ENCODE results near the gene PHLDA2.

The PHLDA2 gene

DNA sequence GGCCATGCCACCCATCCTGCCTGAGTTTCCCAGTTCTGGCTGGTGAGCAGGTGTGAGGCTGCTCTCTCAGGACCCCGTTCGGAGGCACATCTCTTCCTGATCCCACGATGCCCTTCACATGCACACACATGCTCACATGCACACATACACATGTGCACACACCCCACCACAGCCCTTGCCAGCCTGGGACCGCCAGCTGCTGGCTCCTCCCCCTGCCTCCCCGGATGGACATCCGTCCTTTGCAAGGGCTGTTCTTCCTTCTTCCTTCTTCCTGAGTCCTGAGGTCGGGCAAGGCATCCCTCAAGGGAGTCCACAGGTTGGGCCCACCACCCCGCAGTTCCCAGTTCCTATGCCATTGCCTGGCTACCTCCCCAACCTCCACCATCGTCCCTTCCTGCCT, 33.2 kb downstream of the PHLDA2 start:
- no peak for DNase-seq

DNA sequence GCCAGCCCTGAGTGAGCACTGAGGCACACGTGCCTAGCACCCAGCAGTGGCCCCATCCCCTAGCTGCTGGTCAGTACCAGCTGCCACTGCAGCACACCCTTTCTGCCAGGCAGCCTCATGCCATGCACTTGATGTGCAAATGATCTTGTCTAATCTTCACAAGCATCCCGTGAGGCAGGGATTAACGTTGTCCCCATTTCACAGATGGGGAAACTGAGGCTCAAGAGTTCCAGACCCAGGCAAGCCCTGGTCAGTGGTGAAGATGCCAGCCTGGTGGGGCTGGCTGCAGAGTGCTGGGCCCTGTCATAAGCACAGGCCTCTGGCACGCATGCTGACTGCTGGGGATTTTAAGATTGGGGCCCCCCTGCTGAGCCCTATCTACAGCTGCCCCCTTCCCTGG, 35.3 kb downstream of the PHLDA2 start:
- no peak for DNase-seq

DNA sequence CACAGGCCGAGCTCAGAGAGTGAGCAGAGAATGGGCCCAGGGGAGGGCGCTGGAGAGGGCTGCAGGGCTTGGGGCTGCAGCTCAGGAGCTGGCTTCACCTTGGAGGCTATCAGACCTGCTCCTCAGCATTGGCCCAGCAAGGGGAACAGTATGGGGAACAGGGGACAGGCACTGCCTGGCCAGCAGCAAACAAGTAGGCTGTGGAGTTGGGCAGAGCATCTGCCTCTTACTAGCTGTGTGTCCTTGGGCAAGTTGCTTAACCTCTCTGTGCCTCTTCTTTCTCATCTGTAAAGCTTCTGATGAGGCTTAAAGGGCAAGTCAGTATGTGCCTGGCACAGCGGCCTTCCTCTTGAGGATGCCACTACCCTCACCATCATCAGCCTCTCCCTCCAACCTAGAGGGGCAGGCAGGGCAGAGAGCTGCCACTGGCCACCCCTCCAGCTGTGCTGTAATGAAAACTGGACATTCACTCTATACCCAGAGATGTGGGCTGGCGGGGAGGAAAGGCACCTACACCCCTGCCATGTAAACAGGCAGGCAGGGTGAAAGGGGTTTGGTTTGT, 36.2 kb downstream of the PHLDA2 start:
- DNase-seq: no peak

DNA sequence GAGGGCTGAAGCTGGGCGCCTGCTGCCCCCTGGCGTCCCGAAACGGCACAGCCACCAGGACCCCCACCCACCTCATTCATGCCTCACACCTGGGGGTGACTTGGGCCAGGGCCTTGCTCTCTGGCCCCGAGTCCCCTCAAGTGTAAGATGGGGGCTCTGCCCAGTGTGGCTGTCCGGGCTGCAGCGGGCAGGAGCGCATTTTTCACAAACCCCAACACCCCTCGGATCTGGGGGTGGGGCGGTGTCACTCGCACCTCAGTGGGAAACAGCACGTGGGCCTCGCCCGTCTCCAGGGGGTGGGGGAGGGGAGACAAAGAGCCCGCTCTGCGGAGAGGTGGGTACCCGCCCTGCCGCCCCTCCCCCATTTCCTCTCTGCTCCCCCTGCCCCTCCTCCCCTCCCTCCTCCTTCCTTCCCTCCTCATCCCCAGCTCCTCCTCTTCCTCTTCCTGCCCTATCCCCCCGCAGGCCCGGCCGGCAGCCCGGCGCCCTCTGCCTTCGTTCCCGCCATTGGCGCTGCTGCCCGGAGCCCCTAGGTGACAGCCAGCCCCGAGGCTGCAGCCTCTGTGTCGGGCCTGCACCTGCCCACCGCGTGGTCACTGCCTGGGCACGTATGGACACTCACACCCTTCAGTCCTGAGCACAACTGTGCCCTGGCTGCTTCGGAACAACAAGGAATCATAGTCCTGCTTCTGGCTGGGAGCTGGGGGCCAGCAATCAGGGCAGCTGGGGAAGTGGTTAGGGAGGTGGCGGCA, 36.8 kb downstream of the PHLDA2 start:
- peak; percentile 37 for DNase-seq

DNA sequence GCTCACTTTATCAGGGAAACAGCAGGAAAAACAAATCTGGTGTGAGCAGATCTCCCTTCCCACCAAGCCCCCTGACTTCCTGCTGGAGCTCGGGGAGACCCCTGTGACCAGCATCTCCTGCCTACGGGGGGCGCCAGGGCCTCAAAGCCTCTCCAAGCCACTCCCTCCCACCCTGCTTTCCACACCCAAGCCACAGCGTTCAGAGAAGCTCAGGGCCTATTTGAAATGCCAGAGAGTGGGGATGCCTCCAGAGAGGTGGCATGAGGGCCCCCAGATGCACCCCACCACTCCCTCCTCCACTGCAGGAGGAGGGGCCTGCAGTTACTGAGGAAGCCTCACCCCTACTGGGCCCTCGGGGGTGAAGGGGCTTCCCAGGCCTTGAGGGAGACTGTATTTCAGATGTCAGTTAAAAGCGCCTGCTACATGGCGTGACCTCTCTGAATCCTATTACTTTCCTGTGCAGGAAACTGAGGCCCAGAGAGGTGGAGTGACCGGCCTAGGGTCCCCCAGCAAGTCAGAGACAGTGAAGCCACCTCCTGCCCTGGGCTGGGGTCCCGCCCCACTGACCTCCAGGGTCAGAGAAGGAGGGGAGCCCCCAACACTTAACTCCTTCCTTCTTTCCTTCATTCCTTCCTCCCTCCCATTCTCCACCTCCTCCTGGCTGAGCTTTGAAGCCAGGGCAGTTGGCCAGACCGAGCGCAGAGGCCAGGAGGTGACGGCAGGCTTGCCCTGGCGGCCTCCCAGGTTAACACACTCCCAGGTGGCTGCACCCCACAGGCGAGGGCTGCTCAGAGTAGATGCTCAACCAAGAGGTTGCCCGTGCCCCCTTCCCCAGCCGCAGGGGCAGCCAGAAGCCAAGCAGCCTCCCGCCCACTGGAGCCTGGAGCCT, 37.6 kb downstream of the PHLDA2 start:
- no peak for DNase-seq

DNA sequence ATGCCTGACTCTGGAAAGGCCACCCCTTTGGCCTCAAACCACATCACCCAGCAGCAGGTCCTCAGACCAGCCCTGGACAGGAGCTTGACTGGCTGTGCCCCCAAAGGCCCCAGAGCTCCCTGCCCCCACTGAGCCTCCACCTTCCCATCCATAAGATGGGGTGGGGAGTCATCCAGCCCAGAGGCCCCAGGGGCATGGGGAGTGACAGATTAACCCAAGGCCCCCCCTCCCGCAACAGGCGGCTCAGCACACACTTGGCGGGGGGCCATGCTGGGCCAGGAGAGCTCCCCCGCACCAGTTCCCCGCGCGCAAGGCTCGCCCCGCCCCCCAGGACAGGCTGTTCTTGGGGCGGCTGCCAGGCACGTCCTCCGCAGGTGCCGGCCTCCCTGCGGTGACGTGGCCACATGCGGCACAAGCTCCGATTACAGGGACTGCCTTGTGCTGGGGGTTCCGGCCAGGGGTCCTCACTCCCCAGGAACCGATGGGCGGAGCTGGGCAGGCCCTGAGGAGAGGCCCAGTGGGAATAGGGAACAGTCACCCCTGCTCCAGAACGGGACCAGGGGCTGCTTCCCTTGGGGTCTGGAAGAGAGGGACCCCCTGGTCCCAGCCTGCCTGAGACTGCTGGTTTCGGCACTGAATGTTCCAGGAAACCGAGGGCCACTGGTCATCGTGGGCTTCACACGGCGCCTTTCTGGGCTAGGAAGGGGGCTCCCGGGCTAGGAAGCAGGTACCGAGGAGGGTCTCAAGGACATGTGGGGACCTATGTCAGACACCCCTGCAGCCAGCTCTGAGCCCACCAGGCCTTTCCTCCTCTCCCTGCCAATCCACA, 38.5 kb downstream of the PHLDA2 start:
- no peak for DNase-seq

DNA sequence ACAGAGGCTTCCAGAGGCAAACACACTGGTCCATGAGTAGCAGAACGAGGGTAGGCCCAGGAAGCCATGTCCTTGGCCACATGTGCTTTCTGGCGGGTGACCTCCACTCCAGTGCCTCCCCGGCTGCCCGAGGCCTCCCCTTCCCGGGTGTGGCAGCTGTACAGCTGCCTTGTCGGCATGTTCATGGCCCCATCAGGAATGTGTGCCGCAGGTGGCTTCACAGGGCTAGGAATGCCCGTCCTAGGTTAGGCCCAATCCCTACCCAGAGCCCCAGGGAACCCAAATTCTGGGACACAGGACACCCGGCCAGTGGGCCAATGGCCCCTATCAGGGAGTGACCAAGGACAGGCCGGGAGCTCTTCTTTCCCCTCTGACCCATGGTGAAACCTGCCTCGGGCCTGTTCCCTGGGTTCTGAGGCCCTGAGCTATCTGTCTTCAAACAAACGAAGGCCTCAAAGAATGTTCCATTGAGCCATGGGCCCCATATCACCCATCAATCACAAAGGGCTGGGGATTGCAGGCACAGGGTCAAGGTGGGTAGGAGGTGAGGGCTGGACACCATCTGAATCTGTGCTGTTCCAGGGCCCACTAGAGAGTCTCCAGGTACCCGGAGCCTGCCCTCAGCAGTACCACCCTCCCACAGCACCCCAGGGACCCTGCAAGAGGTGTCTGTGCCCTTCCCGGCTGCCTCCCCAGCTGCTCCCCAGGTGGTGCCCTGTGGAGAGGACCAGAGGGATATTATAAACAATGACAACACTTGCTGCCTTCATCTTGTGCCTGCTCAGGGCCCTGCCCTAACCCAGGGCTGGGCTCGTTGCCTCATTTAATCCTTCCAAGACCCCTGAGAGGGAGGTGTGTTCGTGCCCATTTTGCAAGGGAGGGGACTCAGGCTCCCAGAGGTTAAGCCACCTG, 39.6 kb downstream of the PHLDA2 start:
- no peak for DNase-seq

DNA sequence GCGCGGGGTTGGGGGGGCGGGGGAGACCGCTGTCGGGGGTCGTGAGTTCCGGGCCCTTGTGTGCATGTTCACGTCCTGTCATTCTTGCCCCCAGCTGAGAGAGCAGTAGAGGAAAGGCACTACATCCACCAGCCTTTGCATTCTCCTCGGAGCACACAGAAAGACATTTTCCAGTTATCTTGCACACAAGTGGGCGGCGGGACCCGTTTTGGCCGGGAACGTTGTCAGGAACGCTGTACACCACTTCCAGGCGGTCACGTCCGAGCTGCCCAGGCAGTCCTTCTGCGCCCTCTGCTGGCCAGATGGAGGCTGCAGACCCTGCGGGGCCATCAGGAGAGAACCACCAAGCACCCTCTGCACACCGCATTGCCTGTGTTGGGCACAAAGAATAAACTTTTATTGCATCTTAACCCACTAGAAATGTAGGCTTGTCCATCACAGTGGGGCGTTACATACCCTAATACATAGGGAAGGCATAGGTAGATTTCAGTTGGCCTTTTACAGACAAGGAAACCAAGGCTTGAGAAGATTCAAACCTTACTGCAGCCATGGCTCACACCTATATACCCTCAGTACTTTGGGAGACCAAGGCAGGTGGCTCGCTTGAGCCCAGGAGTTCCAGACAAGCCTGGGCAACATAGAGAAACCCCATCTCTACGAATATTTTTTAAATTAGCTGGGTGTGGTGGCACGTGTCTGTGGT, 40.8 kb downstream of the PHLDA2 start:
- peak; percentile 76 for DNase-seq

DNA sequence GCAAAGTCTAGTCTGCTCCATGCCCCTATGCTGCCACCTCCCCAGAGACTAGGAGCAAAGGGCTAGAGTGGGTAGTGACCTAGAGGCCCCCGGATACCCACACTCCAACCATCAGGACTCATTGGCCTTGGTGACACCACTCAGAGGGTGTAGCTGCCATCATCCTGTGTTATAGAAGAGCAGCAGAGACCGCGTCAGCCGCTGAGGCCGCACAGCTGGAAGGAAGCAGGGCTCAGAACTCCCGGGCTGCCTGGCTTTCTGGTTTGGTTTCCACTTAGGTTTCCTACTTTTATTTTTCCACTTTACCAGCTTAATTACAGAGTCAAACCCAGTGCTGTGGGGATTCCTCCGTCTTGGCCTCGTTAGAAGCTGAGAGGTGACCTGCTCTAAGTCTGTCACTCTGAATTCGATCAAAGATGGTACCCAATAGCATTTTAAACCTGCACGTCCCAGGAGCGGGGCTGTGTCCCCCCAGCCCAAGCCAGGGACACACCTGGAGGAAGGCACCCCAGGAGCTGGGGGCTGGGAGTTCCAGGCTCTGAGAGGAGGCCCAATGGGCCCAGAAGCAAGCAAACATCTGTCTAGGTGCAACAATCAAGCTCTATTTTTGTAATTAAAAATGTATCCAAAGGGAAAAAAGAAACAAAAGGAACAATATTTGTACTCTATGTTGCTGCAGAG, 41.6 kb downstream of the PHLDA2 start:
- DNase-seq: no peak

DNA sequence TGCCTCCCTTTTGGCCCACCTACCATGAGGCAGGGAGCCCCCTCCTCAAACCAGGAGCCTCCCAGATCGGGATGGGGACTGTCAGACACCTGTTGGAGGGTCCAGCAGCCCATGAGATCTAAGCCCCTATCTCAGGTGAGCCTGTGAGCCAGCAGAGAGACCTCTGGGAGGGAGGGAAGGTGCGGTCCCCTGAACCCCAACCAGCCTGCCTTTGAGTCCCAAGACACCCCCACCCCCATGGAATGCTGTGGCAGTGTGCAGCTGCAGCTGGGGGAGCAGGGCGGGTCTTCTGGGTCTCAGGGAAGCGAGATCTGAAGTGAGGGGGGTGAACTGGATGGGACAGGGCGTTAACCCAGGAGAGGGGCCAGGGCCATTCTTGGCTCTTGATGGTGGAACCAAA, 42.3 kb downstream of the PHLDA2 start:
- DNase-seq: no peak

DNA sequence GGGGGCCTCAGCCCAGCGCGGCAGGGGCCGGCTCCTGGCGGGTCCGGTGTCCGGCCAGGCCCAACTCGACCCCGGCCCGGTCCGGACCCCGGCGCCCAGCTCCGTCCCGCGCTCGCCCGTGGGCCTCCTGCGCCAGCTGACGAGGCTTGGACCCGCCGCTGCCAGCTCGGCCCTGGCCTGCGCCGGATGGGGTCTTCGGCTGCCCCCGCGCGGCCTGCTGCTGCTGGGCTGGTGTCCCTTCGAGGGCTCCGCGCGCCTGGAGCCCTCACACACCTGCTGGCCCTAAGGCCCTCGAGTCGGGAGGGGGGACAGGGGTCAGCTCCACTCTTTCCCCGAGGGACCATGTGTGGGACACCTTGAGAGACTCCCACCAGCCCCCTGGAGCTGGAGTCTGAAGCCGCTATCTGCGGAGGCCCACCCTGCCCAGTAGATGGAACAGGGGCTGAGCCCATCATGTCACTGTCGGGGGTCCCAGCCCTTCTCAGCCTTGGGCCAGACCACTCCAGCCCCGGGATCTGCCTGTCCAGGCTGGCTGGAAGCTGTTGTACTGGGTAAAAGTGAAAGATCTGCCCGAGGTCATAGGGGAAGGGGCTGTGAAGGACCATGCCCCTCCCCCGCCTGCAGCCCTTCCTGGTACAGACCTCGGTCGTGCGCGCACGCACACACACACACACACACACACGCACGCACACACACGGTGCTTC, 42.9 kb downstream of the PHLDA2 start:
- no peak for DNase-seq

DNA sequence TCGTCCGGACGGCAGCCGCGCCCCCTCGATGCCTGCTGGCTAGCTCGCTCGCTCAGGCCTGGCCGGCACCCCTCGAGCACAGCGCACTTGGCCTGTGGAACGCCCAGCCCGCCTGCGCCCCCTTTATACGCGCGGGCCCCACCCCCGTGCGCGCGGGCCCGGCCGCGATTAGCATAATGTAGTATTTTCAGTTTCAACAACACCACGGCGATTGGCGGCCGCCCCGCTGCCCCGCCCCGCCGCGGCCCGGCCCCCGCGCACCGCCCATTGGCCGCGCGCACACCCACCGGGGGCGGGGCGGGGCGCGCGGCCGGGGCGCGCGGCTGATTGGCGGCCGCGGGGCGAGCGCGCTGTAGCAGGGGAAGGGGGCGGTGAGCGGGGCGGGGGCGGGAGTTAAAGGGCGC, 43.5 kb downstream of the PHLDA2 start, which contains the start of gene CDKN1C:
CDKN1C (minus strand) TSS at position 98 of the 404 bp plus-strand sequence. CDS start 319 bp downstream, outside the sequence.
- peak; percentile 82 for DNase-seq

DNA sequence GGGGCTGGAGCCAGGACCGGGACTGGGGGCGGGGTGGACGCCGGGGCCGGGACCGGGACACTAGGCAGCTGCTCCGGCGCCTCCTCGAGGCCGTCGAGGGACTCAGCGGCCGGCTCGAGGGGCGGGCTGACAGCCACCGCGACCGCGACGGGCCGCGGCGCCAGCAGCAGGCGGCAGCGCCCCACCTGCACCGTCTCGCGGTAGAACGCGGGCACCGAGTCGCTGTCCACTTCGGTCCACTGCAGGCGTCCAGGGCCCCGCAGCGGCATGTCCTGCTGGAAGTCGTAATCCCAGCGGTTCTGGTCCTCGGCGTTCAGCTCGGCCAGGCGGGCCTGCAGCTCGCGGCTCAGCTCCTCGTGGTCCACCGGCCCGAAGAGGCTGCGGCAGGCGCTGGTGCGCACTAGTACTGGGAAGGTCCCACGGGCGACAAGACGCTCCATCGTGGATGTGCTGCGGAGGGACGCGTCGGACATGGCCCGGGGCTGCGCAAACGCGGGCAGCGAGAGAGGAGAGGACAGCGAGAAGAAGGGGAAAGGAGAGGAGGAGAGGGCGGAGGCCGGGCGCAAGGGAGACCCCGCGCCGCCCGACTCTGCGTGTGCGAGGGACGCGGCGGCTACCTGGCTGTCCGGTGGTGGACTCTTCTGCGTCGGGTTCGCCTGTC, 44.1 kb downstream of the PHLDA2 start:
- no peak for DNase-seq

DNA sequence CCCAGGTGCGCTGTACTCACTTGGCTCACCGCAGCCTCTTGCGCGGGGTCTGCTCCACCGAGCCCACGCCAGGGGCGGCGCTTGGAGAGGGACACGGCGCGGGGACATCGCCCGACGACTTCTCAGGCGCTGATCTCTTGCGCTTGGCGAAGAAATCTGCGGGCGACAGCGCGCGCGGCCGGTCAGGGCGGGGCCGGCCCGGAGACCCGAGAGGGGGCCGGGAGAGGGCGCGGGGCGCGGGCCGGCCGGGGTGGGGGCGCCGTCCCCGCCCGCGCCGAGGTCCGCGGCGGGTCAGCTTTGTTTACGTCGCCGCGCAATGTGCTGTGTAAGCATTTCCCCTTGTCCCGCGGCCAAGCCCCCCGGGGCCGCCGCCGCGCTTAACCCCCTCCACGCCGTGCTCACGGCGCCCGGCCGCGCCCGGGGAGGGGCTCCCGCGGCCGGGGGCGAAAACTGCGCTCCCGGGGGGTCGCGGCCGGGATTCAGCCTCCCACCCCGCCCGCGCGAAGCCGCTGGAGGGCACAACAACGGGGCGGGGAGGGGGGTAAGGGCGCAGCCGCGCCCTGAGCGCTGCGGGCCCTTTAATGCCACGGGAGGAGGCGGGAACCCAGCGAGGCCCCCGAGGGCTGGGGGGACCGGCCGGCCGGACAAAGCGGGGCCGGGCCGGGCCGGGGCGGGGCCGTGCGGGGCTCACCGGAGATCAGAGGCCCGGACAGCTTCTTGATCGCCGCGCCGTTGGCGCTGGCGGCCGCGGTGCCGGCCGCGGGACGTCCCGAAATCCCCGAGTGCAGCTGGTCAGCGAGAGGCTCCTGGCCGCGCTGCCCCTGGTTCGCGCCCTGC, 45.0 kb downstream of the PHLDA2 start:
- no peak for DNase-seq

DNA sequence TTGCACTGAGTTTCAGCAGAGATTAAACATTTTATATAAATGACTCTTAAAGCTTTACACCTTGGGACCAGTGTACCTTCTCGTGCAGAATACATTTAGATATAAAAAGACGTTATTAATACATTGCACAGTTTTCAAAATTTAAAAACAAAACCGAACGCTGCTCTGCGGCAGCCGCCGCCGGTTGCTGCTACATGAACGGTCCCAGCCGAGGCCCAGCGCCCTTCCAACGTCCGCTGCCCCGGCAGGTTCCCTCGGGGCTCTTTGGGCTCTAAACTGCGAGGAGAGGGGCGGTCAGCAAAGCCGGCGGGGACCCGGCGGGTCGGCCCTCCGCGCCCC, 45.6 kb downstream of the PHLDA2 start:
- DNase-seq: no peak

DNA sequence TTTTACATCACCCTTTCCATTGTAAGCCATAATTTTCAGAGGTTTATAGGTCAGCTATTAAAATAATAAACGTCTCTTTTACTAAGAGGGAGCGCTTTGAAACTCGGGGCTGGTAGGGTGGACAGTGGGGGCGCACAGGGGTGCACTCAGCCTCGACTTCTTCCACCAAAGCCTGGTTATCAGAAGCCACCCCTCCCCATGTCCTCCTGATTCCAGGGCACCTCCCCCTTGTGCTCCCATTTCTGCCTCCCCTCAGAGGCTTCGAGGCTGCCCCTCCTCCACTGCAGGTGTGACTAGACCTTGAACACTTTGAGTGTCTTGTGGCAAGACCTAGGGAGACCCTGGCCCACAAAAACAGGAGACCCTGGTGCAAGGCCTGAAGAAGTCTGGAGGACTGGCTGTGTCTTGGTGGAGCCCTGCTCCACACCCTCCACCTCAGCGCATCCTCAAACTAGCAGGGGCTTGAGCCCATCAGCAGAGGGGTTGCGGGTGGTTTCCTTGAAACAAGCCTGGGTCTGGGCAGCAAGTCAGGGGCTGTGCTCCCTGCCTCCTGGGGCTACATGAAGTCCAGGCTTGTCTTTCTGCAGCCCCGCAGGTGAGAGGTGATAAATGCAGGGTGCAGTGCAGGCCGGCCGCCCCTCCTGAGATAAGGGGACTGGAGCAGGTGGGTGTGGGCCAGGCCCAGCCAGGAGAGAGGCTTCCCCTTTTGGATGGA, 46.7 kb downstream of the PHLDA2 start:
- DNase-seq: no peak

DNA sequence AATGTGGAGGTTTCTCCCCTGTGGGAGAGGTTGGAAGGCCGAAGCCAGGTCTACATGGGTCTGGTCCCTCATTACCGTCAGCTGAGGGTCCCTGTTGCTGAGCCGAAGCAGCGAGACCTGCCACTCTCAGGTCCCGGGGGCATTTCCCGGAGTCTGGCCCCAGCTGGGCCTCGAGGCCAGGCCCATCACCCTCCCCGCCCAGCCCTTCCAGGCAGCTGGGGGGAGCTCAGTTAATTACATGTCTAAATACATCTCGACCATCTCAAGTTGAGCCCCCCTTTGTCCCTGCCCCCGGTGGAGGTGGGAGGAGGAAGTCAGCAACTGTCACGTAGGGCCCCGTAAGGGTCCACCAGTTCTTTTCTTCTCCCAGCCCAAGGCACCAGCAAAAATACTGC, 47.2 kb downstream of the PHLDA2 start:
- DNase-seq: no peak
